HG03196 (cell line): Measurements from ENCODE around the gene HMGB4.

ENCODE experiments used
- ATAC-seq: cut with Tn5 transposase; IDR thresholded peaks from one replicate; pipeline ENCODE4 v1.9.1; 2021; ENCODE audit not compliant: unreplicated experiment

HMGB4 gene

GRCh38 chr1:33863779-33864178 lies at the start of gene HMGB4:
HMGB4 (plus strand) TSS chr1:33864079; CDS start chr1:33864192, 113 bp downstream.
- no peak for ATAC-seq

GRCh38 chr1:33814166-33814565 lies 49.7 kb upstream of the HMGB4 start:
- no peak for ATAC-seq

GRCh38 chr1:33815061-33815460 lies 48.8 kb upstream of the HMGB4 start:
- ATAC-seq = no peak

- ATAC-seq = no peak
These were observed 45.8 kb upstream of the HMGB4 start for GRCh38 chr1:33818071-33818470.

- no peak for ATAC-seq
These were observed 44.5 kb upstream of the HMGB4 start for GRCh38 chr1:33819290-33819912.

GRCh38 chr1:33819913-33820311 lies 44.0 kb upstream of the HMGB4 start:
- no peak for ATAC-seq

- no peak for ATAC-seq
These were observed 43.1 kb upstream of the HMGB4 start for GRCh38 chr1:33820804-33821203.

- no peak for ATAC-seq
These were observed 42.6 kb upstream of the HMGB4 start for GRCh38 chr1:33821291-33821690.

GRCh38 chr1:33822396-33822795 lies 41.5 kb upstream of the HMGB4 start:
- ATAC-seq = no peak

GRCh38 chr1:33823401-33823800 lies 40.5 kb upstream of the HMGB4 start:
- ATAC-seq = no peak

GRCh38 chr1:33823830-33824229 lies 40.0 kb upstream of the HMGB4 start:
- no peak for ATAC-seq

- no peak for ATAC-seq
These were observed 39.6 kb upstream of the HMGB4 start for GRCh38 chr1:33824321-33824720.

- no peak for ATAC-seq
These were observed 38.9 kb upstream of the HMGB4 start for GRCh38 chr1:33824971-33825370.

- no peak for ATAC-seq
These were observed 38.4 kb upstream of the HMGB4 start for GRCh38 chr1:33825506-33825905.

GRCh38 chr1:33826311-33826710 lies 37.6 kb upstream of the HMGB4 start:
- no peak for ATAC-seq

GRCh38 chr1:33826711-33827110 lies 37.2 kb upstream of the HMGB4 start:
- no peak for ATAC-seq

GRCh38 chr1:33828059-33828458 lies 35.8 kb upstream of the HMGB4 start:
- no peak for ATAC-seq

GRCh38 chr1:33828654-33829053 lies 35.2 kb upstream of the HMGB4 start:
- no peak for ATAC-seq

- no peak for ATAC-seq
These were observed 27.0 kb upstream of the HMGB4 start for GRCh38 chr1:33836911-33837310.

GRCh38 chr1:33837635-33838034 lies 26.2 kb upstream of the HMGB4 start:
- ATAC-seq = no peak

- no peak for ATAC-seq
These were observed 22.4 kb upstream of the HMGB4 start for GRCh38 chr1:33841494-33841893.

GRCh38 chr1:33842348-33842747 lies 21.5 kb upstream of the HMGB4 start:
- ATAC-seq = no peak

- ATAC-seq = no peak
These were observed 19.7 kb upstream of the HMGB4 start for GRCh38 chr1:33844166-33844565.
